ENCODE data around the gene CADM2.

CADM2 gene

GRCh38 chr3:85007195-85008094, 48.7 kb downstream of the CADM2 start:
- DNase-seq (ENCODE audit: low read depth): no peak
- no peak overlapping the region for H3K4me3 ChIP-seq (ENCODE audit: low read depth, low read length)
- in situ Hi-C loops (cut with HindIII; ENCODE audit: low sequenced_read_pairs): no loop called here
- TF ChIP-seq, protein P1, sequence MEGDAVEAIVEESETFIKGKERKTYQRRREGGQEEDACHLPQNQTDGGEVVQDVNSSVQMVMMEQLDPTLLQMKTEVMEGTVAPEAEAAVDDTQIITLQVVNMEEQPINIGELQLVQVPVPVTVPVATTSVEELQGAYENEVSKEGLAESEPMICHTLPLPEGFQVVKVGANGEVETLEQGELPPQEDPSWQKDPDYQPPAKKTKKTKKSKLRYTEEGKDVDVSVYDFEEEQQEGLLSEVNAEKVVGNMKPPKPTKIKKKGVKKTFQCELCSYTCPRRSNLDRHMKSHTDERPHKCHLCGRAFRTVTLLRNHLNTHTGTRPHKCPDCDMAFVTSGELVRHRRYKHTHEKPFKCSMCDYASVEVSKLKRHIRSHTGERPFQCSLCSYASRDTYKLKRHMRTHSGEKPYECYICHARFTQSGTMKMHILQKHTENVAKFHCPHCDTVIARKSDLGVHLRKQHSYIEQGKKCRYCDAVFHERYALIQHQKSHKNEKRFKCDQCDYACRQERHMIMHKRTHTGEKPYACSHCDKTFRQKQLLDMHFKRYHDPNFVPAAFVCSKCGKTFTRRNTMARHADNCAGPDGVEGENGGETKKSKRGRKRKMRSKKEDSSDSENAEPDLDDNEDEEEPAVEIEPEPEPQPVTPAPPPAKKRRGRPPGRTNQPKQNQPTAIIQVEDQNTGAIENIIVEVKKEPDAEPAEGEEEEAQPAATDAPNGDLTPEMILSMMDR (IDR thresholded peaks at IDR 0.05; ENCODE audit: low read depth, low read length, missing control alignments): no peak

GRCh38 chr3:85020828-85021227, 62.0 kb downstream of the CADM2 start:
- TF ChIP-seq, protein P1 (IDR thresholded peaks at IDR 0.05; ENCODE audit: low read depth, low read length, missing control alignments): no peak
- H3K4me3 ChIP-seq (ENCODE audit: low read depth, low read length): no peak overlapping the region
- DNase-seq (ENCODE audit: low read depth): no peak
- in situ Hi-C loops (cut with HindIII; ENCODE audit: low sequenced_read_pairs): no loop called here

DNA sequence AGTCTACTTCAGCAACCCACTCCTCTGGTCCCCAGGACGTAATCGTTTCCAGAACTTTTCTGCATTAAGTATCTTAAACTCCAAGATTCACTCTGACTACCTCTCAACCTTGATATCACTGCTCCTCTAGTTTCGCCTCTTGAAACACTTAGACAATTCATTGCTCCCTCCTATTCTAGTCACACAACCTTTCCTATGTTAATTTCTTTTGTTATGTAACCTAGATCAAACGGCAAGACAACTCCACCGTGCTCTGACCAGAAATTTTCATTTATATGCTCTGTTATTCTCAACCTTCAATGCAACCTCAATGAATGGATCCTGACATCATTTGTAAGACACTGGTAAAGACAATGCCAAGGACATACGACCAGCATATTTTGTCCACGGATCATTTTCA, 71.3 kb downstream of the CADM2 start:
- H3K4me3 ChIP-seq (ENCODE audit: low read depth, low read length): no peak overlapping the region
- DNase-seq (ENCODE audit: low read depth): no peak
- TF ChIP-seq, protein P1 (IDR thresholded peaks at IDR 0.05; ENCODE audit: low read depth, low read length, missing control alignments): no peak
- in situ Hi-C loops (cut with HindIII; ENCODE audit: low sequenced_read_pairs): no loop called here

DNA sequence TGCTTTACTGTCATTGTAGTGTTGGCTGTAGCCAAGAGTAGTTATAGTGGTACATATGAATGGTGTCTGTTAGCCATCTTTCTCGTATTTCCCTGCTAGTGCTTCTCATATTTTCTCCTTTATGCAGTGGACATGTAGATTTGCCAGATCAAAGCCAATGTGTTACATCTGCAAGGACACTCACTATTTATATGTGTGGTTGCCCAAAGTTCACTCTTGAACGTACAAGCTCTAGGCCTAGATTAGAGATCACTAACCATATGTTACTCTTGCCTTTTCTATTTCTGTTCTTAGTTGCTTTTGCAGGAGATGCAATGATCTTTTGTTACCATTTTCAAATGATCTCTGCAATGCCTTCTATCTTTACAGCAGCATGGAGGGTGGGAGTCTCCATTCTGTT, 78.4 kb downstream of the CADM2 start:
- no peak overlapping the region for H3K4me3 ChIP-seq (ENCODE audit: low read depth, low read length)
- TF ChIP-seq, protein P1 (IDR thresholded peaks at IDR 0.05; ENCODE audit: low read depth, low read length, missing control alignments): no peak
- DNase-seq (ENCODE audit: low read depth): no peak
- in situ Hi-C loops (cut with HindIII; ENCODE audit: low sequenced_read_pairs): no loop called here

GRCh38 chr3:85041001-85041400, 82.2 kb downstream of the CADM2 start:
- in situ Hi-C loops (cut with HindIII; ENCODE audit: low sequenced_read_pairs): no loop called here
- TF ChIP-seq, protein P1 (IDR thresholded peaks at IDR 0.05; ENCODE audit: low read depth, low read length, missing control alignments): no peak

DNA sequence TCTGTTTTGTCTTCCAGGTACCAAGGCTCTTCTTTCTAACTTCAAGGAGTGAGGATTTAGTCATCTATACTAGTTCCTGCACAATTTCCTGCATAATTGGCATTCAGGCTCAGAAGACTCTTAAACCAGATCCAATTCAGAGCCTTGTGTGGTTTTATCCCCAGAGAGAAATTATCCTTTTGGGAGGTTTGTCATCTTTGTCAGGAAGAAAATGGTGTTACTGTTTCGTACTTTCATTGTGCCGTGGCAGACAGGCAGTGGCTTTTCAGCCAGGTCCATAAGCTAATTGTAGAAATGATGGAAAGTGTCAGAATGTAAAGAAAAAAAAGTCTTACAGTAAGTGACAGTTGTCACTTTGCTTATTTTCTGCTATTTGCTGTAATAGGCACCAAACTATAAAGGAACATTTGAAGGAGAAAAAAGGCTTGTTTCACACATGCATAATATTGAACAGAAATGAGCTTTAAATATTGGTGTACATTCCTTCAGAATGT, 82.8 kb downstream of the CADM2 start:
- TF ChIP-seq, protein P1 (IDR thresholded peaks at IDR 0.05; ENCODE audit: low read depth, low read length, missing control alignments): no peak
- DNase-seq (ENCODE audit: low read depth): no peak
- in situ Hi-C loops (cut with HindIII; ENCODE audit: low sequenced_read_pairs): no loop called here
- no peak overlapping the region for H3K4me3 ChIP-seq (ENCODE audit: low read depth, low read length)

More at GRCh38 chr3:85041001-85041400, 82.2 kb downstream of the CADM2 start:
- no peak overlapping the region for H3K4me3 ChIP-seq (ENCODE audit: low read depth, low read length)
- no peak for DNase-seq (ENCODE audit: low read depth)
